H1 (cell line): ENCODE data around the gene NUDT9. TPM values are rescaled to one million over a fixed set of nuclear protein-coding genes. Genes with fewer than 3 reads are reported as not detected.

ENCODE experiments used
- CTCF ChIA-PET: fragments of 300-600 bp; sonication (Branson Sonifier 250); formaldehyde crosslinking; loops from one replicate; lab custom pipeline; 2021; ENCODE audit not compliant: partially characterized antibody; lab: Charles Lee
- POLR2A ChIA-PET: fragments of 300-600 bp; sonication (Branson Sonifier 250); formaldehyde crosslinking; loops from one replicate; lab custom pipeline; 2021; ENCODE audit warnings: inconsistent platforms; ENCODE audit not compliant: partially characterized antibody; lab: Charles Lee
- DNase-seq, 2 experiments: peaks; one replicate each; pipeline versions ENCODE4 v3.0.0 to v3.0.0-alpha.2; 2010 to 2022; ENCODE audit warnings: low spot score in 2 of 2, low read depth in 1 of 2, mixed read lengths in 1 of 2
- FAIRE-seq: peaks from 2 replicates; lab custom pipeline; 2011; peaks lifted over from hg19 to GRCh38; lab: Jason Lieb, UNC
- H2AFZ ChIP-seq: 2 replicates; pipeline ENCODE4 v1.8.1; 2012; ENCODE audit warnings: low read length, inconsistent platforms
- H2AK5ac ChIP-seq: 2 replicates; pipeline ENCODE4 v1.6.1; 2013; ENCODE audit warnings: low read depth, low read length
- H2BK120ac ChIP-seq: replicated peaks from 2 replicates; pipeline ENCODE3; 2013; ENCODE audit warnings: low read depth, low read length, inconsistent platforms
- H2BK12ac ChIP-seq: 2 replicates; pipeline ENCODE4 v1.6.1; 2013; ENCODE audit warnings: low read depth, low read length
- H2BK15ac ChIP-seq: 2 replicates; pipeline ENCODE4 v1.6.1; 2013; ENCODE audit warnings: low read length
- H2BK20ac ChIP-seq: 2 replicates; pipeline ENCODE4 v1.6.1; 2013; ENCODE audit warnings: low read length
- H2BK5ac ChIP-seq: 2 replicates; pipeline ENCODE4 v1.6.1; 2013; ENCODE audit warnings: low read depth, low read length
- H3K14ac ChIP-seq: 2 replicates; pipeline ENCODE4 v1.6.1; 2013; ENCODE audit warnings: inconsistent platforms; ENCODE audit not compliant: insufficient read length
- H3K18ac ChIP-seq: 2 replicates; pipeline ENCODE4 v1.6.1; 2013; ENCODE audit warnings: low read length; ENCODE audit errors: extremely low read depth
- H3K23ac ChIP-seq: 2 replicates; pipeline ENCODE4 v1.6.1; 2013; ENCODE audit warnings: inconsistent platforms; ENCODE audit not compliant: insufficient read length
- H3K23me2 ChIP-seq: 2 replicates; pipeline ENCODE4 v1.6.1; 2013; ENCODE audit warnings: low read depth, low read length
- H3K27ac ChIP-seq: 2 replicates; pipeline ENCODE4 v1.6.1; 2011; ENCODE audit warnings: low read depth, low read length, inconsistent platforms
- H3K27me3 ChIP-seq, 4 experiments: replicated peaks in 1 of 4; 1 replicate in 1 of 4; 2 replicates in 3 of 4; pipeline versions ENCODE4 v1.6.1 to v1.8.1; 2011 to 2013; ENCODE audit warnings: low read length in 3 of 4, mild to moderate bottlenecking in 3 of 4, inconsistent platforms in 2 of 4, mixed read lengths in 2 of 4, moderate library complexity in 1 of 4; ENCODE audit not compliant: control insufficient read depth in 3 of 4, insufficient read depth in 3 of 4; ENCODE audit errors: extremely low read depth in 1 of 4
- H3K36me3 ChIP-seq, 4 experiments: 2 replicates each; pipeline versions ENCODE4 v1.6.1 to v1.8.1; 2011 to 2013; ENCODE audit warnings: mild to moderate bottlenecking in 4 of 4, low read length in 3 of 4, moderate library complexity in 2 of 4, control low read depth in 1 of 4, inconsistent platforms in 1 of 4; ENCODE audit not compliant: insufficient read depth in 4 of 4, control insufficient read depth in 2 of 4
- H3K4ac ChIP-seq: replicated peaks from 2 replicates; pipeline ENCODE3; 2013; ENCODE audit warnings: low read length, low read depth, mixed read lengths, inconsistent platforms; ENCODE audit not compliant: insufficient read length
- H3K4me1 ChIP-seq, 4 experiments: replicated peaks in 1 of 4; 1 replicate in 1 of 4; 2 replicates in 3 of 4; pipeline versions ENCODE4 v1.6.1 to v1.8.1; 2011 to 2013; ENCODE audit warnings: low read length in 3 of 4, inconsistent platforms in 2 of 4, mixed read lengths in 1 of 4; ENCODE audit not compliant: insufficient read depth in 4 of 4, control insufficient read depth in 3 of 4
- H3K4me2 ChIP-seq, 2 experiments: 2 replicates each; pipeline versions ENCODE4 v1.6.1 to v1.8.1; 2011 to 2013; ENCODE audit warnings: low read depth in 2 of 2, low read length in 2 of 2, control low read depth in 1 of 2, inconsistent platforms in 1 of 2, mild to moderate bottlenecking in 1 of 2; ENCODE audit not compliant: insufficient read depth in 1 of 2
- H3K4me3 ChIP-seq, 4 experiments: fragments of 200-600, 300-600 bp in 1 of 4; sonication (generic), shearing (Covaris generic), sonication (Bioruptor Twin) in 1 of 4; 2 replicates each; pipeline versions ENCODE4 v1.5.1 to v1.8.1; 2011 to 2016; ENCODE audit warnings: low read length in 4 of 4, low read depth in 3 of 4, control low read depth in 2 of 4, inconsistent platforms in 2 of 4, mild to moderate bottlenecking in 2 of 4, mixed read lengths in 1 of 4, moderate library complexity in 1 of 4; ENCODE audit not compliant: insufficient read depth in 2 of 4; ENCODE audit errors: extremely low read depth in 1 of 4
- H3K56ac ChIP-seq: replicated peaks from 2 replicates; pipeline ENCODE3; 2013; ENCODE audit warnings: low read depth, mild to moderate bottlenecking, mixed read lengths, low read length, inconsistent platforms; ENCODE audit not compliant: insufficient read length
- H3K79me1 ChIP-seq: 2 replicates; pipeline ENCODE4 v1.6.1; 2013; ENCODE audit warnings: low read depth, low read length, control low read depth
- H3K79me2 ChIP-seq, 2 experiments: 2 replicates each; pipeline versions ENCODE4 v1.6.1 to v1.8.1; 2012 to 2013; ENCODE audit warnings: low read length in 2 of 2, mild to moderate bottlenecking in 2 of 2, inconsistent platforms in 1 of 2; ENCODE audit not compliant: insufficient read depth in 2 of 2, control insufficient read depth in 1 of 2
- H3K9ac ChIP-seq, 4 experiments: replicated peaks in 1 of 4; 1 replicate in 1 of 4; 2 replicates in 3 of 4; pipeline versions ENCODE4 v1.6.1 to v1.8.1; 2011 to 2013; ENCODE audit warnings: low read depth in 3 of 4, low read length in 3 of 4, control low read depth in 2 of 4, mild to moderate bottlenecking in 2 of 4, moderate library complexity in 2 of 4, inconsistent platforms in 1 of 4; ENCODE audit errors: extremely low read depth in 1 of 4
- H3K9me3 ChIP-seq, 2 experiments: 2 replicates each; pipeline versions ENCODE4 v1.6.1 to v1.8.1; 2012 to 2013; ENCODE audit warnings: mild to moderate bottlenecking in 2 of 2, moderate library complexity in 2 of 2, control low read depth in 1 of 2, inconsistent platforms in 1 of 2, low read depth in 1 of 2, low read length in 1 of 2, mixed read lengths in 1 of 2; ENCODE audit not compliant: insufficient read depth in 2 of 2
- H4K20me1 ChIP-seq, 2 experiments: replicated peaks in 1 of 2; 2 replicates each; pipeline versions ENCODE3 to v1.8.1; 2011 to 2013; ENCODE audit warnings: inconsistent platforms in 2 of 2, low read length in 2 of 2, mild to moderate bottlenecking in 1 of 2; ENCODE audit not compliant: insufficient read depth in 2 of 2, control insufficient read depth in 1 of 2
- H4K5ac ChIP-seq: 2 replicates; pipeline ENCODE4 v1.6.1; 2013; ENCODE audit warnings: low read length, low read depth, mixed read lengths, inconsistent platforms; ENCODE audit not compliant: insufficient read length
- H4K8ac ChIP-seq: 2 replicates; pipeline ENCODE4 v1.8.0; 2013; ENCODE audit warnings: mild to moderate bottlenecking, moderate library complexity, low read length, inconsistent platforms; ENCODE audit not compliant: insufficient read depth; ENCODE audit errors: extremely low read depth
- H4K91ac ChIP-seq: replicated peaks from 2 replicates; pipeline ENCODE3; 2013; ENCODE audit warnings: low read length, mixed read lengths, inconsistent platforms; ENCODE audit not compliant: insufficient read length
- ASH2L ChIP-seq: fragments of 200-600, 300-600 bp; sonication (generic); IDR thresholded peaks from one replicate; pipeline ENCODE4 v1.7.1; 2017; ENCODE audit warnings: low read length
- CREB1 ChIP-seq: IDR thresholded peaks from 2 replicates; pipeline ENCODE4 v1.6.1; 2012; ENCODE audit warnings: inconsistent platforms
- GTF2F1 ChIP-seq: IDR thresholded peaks from 2 replicates; pipeline ENCODE4 v1.6.1; 2012; ENCODE audit warnings: low read depth, low read length, improper control_type of control experiment, borderline replicate concordance
- PHF8 ChIP-seq: fragments of 200-600 bp; sonication (generic); conservative IDR thresholded peaks from 2 replicates; pipeline ENCODE4 v1.7.1; 2012; ENCODE audit warnings: low read depth, mild to moderate bottlenecking, inconsistent platforms, low read length, moderate library complexity
- RAD21 ChIP-seq, 2 experiments: IDR thresholded peaks in 1 of 2; conservative IDR thresholded peaks in 1 of 2; 2 replicates each; pipeline ENCODE4 v1.6.1; 2011; ENCODE audit warnings: low read depth in 2 of 2, low read length in 2 of 2, improper control_type of control experiment in 1 of 2, inconsistent platforms in 1 of 2, mild to moderate bottlenecking in 1 of 2, moderate library complexity in 1 of 2
- RBBP5 ChIP-seq: IDR thresholded peaks from 2 replicates; pipeline ENCODE4 v1.7.1; 2012; ENCODE audit warnings: low read depth, mild to moderate bottlenecking, inconsistent platforms, low read length, moderate library complexity, borderline replicate concordance
- SIN3A ChIP-seq, 2 experiments: IDR thresholded peaks in 1 of 2; conservative IDR thresholded peaks in 1 of 2; 2 replicates each; pipeline ENCODE4 v1.6.1; 2011 to 2012; ENCODE audit warnings: low read length in 2 of 2, improper control_type of control experiment in 1 of 2, low read depth in 1 of 2, mild to moderate bottlenecking in 1 of 2
- SP1 ChIP-seq: IDR thresholded peaks from 2 replicates; pipeline ENCODE4 v1.6.1; 2011; ENCODE audit warnings: low read depth, low read length
- WGBS, 2 experiments: shearing (Covaris generic) in 1 of 2; methylation state at CpG; one replicate each; pipeline versions ENCODE4 v1.1.6 to v1.1.7; 2013 to 2015; ENCODE audit warnings: low lambda C conversion rate in 2 of 2, mixed read lengths in 2 of 2, inconsistent platforms in 1 of 2, low coverage in 1 of 2, missing lambda C conversion rate in 1 of 2; ENCODE audit not compliant: insufficient replicate concordance in 2 of 2, insufficient coverage in 1 of 2, insufficient read length in 1 of 2; ENCODE audit errors: extremely low coverage in 1 of 2, missing lambda C conversion rate in 1 of 2; 5-methylcytosine and 5-hydroxymethylcytosine counted together
- polyA plus RNA-seq, 7 experiments: library from polyadenylated mRNA; depleted of rRNA in 3 of 7; stranded (reverse) in 5 of 7; unstranded in 2 of 7; fragments of >200 nt in 5 of 7; fragments of 200-250 nt in 2 of 7; gene quantifications; 1 replicate in 5 of 7; 2 replicates in 1 of 7; 4 replicates in 1 of 7; pipeline versions ENCODE4 v1.2.1 to v1.2.3, GENCODE V29; 2011 to 2013; ENCODE audit warnings: missing spikeins in 2 of 7, mixed read lengths in 2 of 7
- total RNA-seq: library from RNA; stranded (reverse); fragmentation: NEBNext Ultra II Directional; extraction: Animal tissue kit (Norgen Biotek cat#: 25700); gene quantifications from 2 replicates; pipeline ENCODE4 v1.2.1, GENCODE V29; 2021
- TF ChIP-seq, protein P1 (sequence below), 3 experiments: IDR thresholded peaks; 1 replicate in 2 of 3; 2 replicates in 1 of 3; pipeline versions ENCODE4 v1.5.1 to v1.6.1; 2011; ENCODE audit warnings: low read length in 3 of 3, mild to moderate bottlenecking in 3 of 3, inconsistent platforms in 2 of 3, low read depth in 1 of 3, moderate library complexity in 1 of 3; ENCODE audit not compliant: insufficient read depth in 1 of 3; ENCODE audit errors: control extremely low read depth in 1 of 3

The NUDT9 gene
- total and polyA plus RNA-seq, 2 of the 8 experiments (the other 6 are each of a cell fraction or from before 2014, with no cell fraction given), result 13.2 to 27.6 TPM

DNA sequence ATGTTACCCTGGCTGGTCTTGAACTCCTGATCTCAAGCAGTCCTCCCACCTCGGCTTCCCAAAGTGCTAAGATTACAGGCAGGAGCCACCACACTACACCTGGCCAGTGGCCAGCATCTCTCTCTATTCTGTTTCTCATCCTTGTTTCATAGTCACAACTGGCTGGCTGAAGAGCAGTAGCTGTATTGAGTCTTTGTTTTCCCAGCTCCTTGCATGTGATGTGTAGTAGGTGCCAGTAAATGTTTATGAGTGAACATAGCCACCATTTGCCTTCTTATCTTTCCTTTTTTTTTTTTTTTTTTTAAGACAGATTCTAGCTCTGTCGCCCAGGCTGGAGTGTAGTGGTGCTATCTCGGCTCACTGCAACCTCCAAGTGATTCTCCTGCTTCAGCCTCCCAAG is 23.6 kb downstream of the NUDT9 start:
- Histone ChIP-seq H4K91ac (no peak overlapping the region), H4K20me1 (no peaks in the 10 kb centered on the region), H3K79me2 (no peaks in the 10 kb centered on the region), H4K5ac (no peak overlapping the region), H2AFZ (no peak overlapping the region), H2AK5ac (no peak overlapping the region), H4K8ac (no peak overlapping the region), H3K4me1 (no peaks in the 10 kb centered on the region), H3K14ac (no peak overlapping the region), H2BK20ac (no peak overlapping the region), H3K9ac (no peak overlapping the region), H3K27me3 (peaks cover 0 to 1% (median 0%) of the 10 kb centered on the region in 4 experiments; a peak in 1 of 7 replicates), H3K56ac (no peak overlapping the region), H3K18ac (no peak overlapping the region), H3K23ac (no peak overlapping the region), H3K4me3 (no peak overlapping the region), H2BK12ac (no peak overlapping the region), H3K79me1 (no peaks in the 10 kb centered on the region), H3K23me2 (no peaks in the 10 kb centered on the region; the same call in 1 of the 2 replicates), H2BK5ac (no peak overlapping the region), H3K4ac (no peak overlapping the region), H2BK120ac (no peak overlapping the region), H3K27ac (no peak overlapping the region), H2BK15ac (no peak overlapping the region), H3K36me3 (peaks cover 2 to 36% (median 8%) of the 10 kb centered on the region in 4 experiments; a peak in 7 of 8 replicates), H3K9me3 (no peaks in the 10 kb centered on the region), H3K4me2 (no peak overlapping the region)
- ChIA-PET POLR2A (interaction anchor here (0.6 kb wide), 2 partner anchors 30 to 478 kb away, joined by 3 read pairs; no protein-coding TSS in a partner anchor), CTCF (interaction anchor here (0.8 kb wide), 1 partner anchor 394 kb away, joined by 4 read pairs; no protein-coding TSS in a partner anchor)
- no peak for FAIRE-seq
- 46% methylated on average over 3 of the region's 3 CpGs; no CpG with 5 or more reads in 1 of the 2 experiments for WGBS, 2 experiments
- no peak for DNase-seq
- no peak for TF ChIP-seq RAD21 (IDR thresholded peaks at IDR 0.05 in 1 of 2, conservative IDR thresholded peaks at IDR 0.05 in 1 of 2; ENCODE audit: low read depth in 2 of 2, low read length in 2 of 2)
- no peak for TF ChIP-seq CREB1
- no peak for TF ChIP-seq RBBP5
- TF ChIP-seq GTF2F1, result no peak
- TF ChIP-seq, protein P1, sequence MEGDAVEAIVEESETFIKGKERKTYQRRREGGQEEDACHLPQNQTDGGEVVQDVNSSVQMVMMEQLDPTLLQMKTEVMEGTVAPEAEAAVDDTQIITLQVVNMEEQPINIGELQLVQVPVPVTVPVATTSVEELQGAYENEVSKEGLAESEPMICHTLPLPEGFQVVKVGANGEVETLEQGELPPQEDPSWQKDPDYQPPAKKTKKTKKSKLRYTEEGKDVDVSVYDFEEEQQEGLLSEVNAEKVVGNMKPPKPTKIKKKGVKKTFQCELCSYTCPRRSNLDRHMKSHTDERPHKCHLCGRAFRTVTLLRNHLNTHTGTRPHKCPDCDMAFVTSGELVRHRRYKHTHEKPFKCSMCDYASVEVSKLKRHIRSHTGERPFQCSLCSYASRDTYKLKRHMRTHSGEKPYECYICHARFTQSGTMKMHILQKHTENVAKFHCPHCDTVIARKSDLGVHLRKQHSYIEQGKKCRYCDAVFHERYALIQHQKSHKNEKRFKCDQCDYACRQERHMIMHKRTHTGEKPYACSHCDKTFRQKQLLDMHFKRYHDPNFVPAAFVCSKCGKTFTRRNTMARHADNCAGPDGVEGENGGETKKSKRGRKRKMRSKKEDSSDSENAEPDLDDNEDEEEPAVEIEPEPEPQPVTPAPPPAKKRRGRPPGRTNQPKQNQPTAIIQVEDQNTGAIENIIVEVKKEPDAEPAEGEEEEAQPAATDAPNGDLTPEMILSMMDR (IDR thresholded peaks at IDR 0.05; ENCODE audit: control extremely low read depth in 1 of 3, insufficient read depth in 1 of 3, low read depth in 1 of 3, low read length in 3 of 3), result no peak
- TF ChIP-seq PHF8, result no peak
- TF ChIP-seq ASH2L, result no peak
- TF ChIP-seq SIN3A (conservative IDR thresholded peaks at IDR 0.05 in 1 of 2, IDR thresholded peaks at IDR 0.05 in 1 of 2; ENCODE audit: low read depth in 1 of 2, low read length in 2 of 2), result no peak
- no peak for TF ChIP-seq SP1
